KMS-11 (cell line): ENCODE measurements around the gene PACSIN2.

ENCODE experiments used
- H2AFZ ChIP-seq: fragments of 200-600 bp; sonication (generic); 2 replicates; pipeline ENCODE4 v1.6.1; 2016; ENCODE audit warnings: antibody characterized with exemption, mixed run types, low read depth
- H3K27ac ChIP-seq: fragments of 200-600 bp; sonication (generic); 2 replicates; pipeline ENCODE4 v1.6.1; 2016; ENCODE audit warnings: mild to moderate bottlenecking, mixed run types
- H3K27me3 ChIP-seq: fragments of 200-600 bp; sonication (generic); 2 replicates; pipeline ENCODE4 v1.6.1; 2017; ENCODE audit warnings: mild to moderate bottlenecking, low read depth, mixed run types, moderate library complexity; ENCODE audit not compliant: insufficient read depth
- H3K36me3 ChIP-seq: fragments of 200-600 bp; sonication (generic); 2 replicates; pipeline ENCODE4 v1.6.1; 2017; ENCODE audit warnings: mild to moderate bottlenecking, mixed run types; ENCODE audit not compliant: insufficient read depth
- H3K4me1 ChIP-seq: fragments of 200-600 bp; sonication (generic); 2 replicates; pipeline ENCODE4 v1.6.1; 2016; ENCODE audit warnings: mild to moderate bottlenecking, low read depth, mixed run types; ENCODE audit not compliant: poor library complexity, severe bottlenecking
- H3K4me2 ChIP-seq: fragments of 200-600 bp; sonication (generic); 2 replicates; pipeline ENCODE4 v1.7.0; 2016; ENCODE audit warnings: mild to moderate bottlenecking, mixed run types
- H3K4me3 ChIP-seq: fragments of 200-600 bp; sonication (generic); IDR thresholded peaks from 2 replicates; pipeline ENCODE4 v1.6.1; 2017; ENCODE audit warnings: low read depth, low read length, mixed read lengths; ENCODE audit not compliant: insufficient read depth
- H3K79me2 ChIP-seq: fragments of 200-600 bp; sonication (generic); 2 replicates; pipeline ENCODE4 v1.6.1; 2016; ENCODE audit warnings: low read depth, mixed run types; ENCODE audit not compliant: insufficient read depth
- H3K9ac ChIP-seq: fragments of 200-600 bp; sonication (generic); 2 replicates; pipeline ENCODE4 v1.6.1; 2016; ENCODE audit warnings: mild to moderate bottlenecking, mixed run types
- H4K20me1 ChIP-seq: fragments of 200-600 bp; sonication (generic); 2 replicates; pipeline ENCODE4 v1.6.1; 2016; ENCODE audit warnings: mild to moderate bottlenecking, mixed run types; ENCODE audit not compliant: insufficient read depth
- TF ChIP-seq, protein P1 (sequence below): fragments of 200-600 bp; sonication (generic); conservative IDR thresholded peaks from 2 replicates; pipeline ENCODE4 v1.6.1; 2017; ENCODE audit warnings: low read depth, mild to moderate bottlenecking, antibody characterized with exemption, low read length, moderate library complexity, mixed read lengths

PACSIN2 gene

DNA sequence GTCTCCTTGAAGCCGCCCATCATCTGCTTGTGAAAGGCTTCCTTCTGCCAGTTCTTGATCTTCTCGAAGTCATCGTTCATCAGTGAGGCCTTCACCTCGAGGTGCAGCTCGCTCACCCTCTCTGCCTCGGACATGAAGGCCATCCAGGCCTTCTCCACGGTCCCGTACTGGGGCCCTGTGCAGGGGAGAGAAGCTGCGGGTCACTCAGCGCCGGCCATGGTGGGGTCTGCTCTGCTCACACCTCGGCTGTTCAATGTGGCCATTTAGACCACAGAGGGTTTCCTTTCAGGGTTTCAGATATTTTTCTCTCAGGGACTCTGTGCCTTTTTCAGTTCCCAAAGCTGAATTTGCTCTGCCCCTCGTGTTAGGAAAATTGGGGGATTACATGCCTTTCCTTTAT is 123.9 kb downstream of the PACSIN2 start:
- H4K20me1 ChIP-seq, result no peaks in the 10 kb centered on the region
- H3K9ac ChIP-seq, result no peak overlapping the region
- H3K4me2 ChIP-seq, result no peak overlapping the region
- H3K4me3 ChIP-seq, result no peak overlapping the region
- TF ChIP-seq, protein P1, sequence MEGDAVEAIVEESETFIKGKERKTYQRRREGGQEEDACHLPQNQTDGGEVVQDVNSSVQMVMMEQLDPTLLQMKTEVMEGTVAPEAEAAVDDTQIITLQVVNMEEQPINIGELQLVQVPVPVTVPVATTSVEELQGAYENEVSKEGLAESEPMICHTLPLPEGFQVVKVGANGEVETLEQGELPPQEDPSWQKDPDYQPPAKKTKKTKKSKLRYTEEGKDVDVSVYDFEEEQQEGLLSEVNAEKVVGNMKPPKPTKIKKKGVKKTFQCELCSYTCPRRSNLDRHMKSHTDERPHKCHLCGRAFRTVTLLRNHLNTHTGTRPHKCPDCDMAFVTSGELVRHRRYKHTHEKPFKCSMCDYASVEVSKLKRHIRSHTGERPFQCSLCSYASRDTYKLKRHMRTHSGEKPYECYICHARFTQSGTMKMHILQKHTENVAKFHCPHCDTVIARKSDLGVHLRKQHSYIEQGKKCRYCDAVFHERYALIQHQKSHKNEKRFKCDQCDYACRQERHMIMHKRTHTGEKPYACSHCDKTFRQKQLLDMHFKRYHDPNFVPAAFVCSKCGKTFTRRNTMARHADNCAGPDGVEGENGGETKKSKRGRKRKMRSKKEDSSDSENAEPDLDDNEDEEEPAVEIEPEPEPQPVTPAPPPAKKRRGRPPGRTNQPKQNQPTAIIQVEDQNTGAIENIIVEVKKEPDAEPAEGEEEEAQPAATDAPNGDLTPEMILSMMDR, result no peak
- H3K36me3 ChIP-seq, result no peaks in the 10 kb centered on the region
- H3K4me1 ChIP-seq, result no peaks in the 10 kb centered on the region
- H3K27me3 ChIP-seq, result no peaks in the 10 kb centered on the region
- no peaks in the 10 kb centered on the region for H3K79me2 ChIP-seq
- no peak overlapping the region for H3K27ac ChIP-seq
- no peak overlapping the region for H2AFZ ChIP-seq

DNA sequence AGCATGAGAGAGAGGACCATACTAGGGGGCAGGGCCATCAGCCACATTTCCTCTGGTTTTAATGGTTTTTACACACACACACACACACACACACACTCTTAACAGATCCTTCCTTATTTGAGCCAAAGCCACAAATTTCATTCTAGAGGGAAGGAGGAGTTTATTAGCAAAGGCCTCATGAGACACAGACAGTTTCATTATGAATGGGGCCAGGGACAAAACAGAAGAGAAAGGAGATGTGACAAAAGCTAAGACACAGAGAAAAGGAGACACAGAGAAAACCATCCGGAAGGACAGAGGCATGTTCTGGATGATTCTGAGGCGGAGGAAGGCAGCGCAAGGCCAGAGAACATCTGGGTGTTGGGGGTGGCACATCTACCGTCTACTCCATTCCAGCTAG is 125.6 kb downstream of the PACSIN2 start:
- Histone ChIP-seq H3K4me2 (no peak overlapping the region), H3K4me3 (no peak overlapping the region), H3K27ac (no peak overlapping the region), H4K20me1 (no peaks in the 10 kb centered on the region), H3K27me3 (no peaks in the 10 kb centered on the region), H3K9ac (no peak overlapping the region), H3K36me3 (no peaks in the 10 kb centered on the region), H3K4me1 (no peaks in the 10 kb centered on the region), H2AFZ (no peak overlapping the region), H3K79me2 (no peaks in the 10 kb centered on the region)
- TF ChIP-seq, protein P1, result no peak

DNA sequence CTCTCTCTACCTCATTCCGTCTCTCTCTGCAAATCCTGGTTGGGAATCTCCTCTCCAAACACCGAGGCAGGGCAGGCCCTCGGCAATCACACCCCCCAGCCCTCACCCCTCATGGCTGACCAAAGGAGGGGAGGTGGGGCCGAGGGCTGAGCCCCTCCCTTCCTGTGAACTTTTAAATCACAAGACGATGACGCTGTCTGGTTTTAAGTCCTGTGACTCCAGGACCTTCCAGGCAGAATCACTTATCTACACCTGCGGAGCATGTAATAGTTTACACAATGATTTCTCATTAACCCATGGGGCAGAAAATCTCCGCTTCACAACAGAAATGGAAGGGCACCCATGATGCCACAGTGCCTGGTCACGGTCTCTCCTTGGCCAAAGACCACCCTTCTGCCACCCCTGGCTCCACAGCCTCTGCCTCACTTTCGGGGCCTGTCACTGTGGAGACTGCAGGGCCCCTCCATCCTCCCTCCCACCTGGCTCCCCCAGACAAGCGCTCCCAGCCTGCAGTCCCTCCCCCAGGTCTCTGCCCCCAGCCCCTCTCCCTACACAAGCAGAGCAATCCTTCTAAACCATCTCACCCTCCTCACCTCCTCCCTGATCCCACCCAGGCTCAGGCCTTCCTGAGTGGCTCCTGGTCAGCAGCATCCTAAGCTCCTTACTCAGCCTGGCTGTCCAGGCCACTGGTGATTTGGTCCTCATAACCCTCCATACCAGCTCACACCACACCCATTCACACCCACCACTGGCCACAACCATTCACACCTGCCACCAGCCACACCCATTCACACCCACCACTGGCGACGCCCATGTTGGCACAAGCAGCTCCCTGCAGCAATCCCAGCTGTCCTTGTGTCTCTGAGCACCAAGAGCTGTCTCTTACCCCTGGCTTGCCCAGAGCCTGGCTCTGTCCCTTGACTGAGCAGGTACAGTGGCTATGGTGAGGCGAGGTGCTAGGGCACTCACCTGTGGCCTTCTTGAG is 127.1 kb downstream of the PACSIN2 start:
- Histone ChIP-seq H4K20me1 (no peaks in the 10 kb centered on the region), H3K36me3 (no peaks in the 10 kb centered on the region), H3K27me3 (no peaks in the 10 kb centered on the region), H3K4me2 (no peak overlapping the region), H3K9ac (no peak overlapping the region), H3K27ac (no peak overlapping the region), H3K79me2 (no peaks in the 10 kb centered on the region), H3K4me1 (no peaks in the 10 kb centered on the region), H2AFZ (no peak overlapping the region), H3K4me3 (no peak overlapping the region)
- TF ChIP-seq, protein P1, result no peak

DNA sequence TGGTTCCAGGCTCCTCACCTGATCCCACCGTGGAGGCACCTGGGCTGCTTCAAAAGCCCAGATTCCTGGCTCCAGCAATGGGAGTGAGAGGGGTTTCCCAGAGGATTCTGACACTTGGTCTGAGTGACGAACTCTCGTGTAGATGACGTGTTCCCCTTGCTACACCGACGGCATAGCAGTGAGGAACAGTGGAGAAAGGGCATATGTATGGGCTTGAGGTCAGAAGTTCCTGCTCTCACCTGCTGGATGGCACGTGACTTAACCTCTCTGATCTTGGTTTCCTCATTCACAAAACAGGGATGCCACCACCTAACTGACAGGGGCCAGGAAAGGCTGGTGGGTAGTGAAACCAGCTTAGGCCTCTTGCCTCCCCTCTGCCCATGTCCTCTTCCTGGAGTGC is 127.8 kb downstream of the PACSIN2 start:
- no peaks in the 10 kb centered on the region for H3K4me1 ChIP-seq
- H3K79me2 ChIP-seq, result no peaks in the 10 kb centered on the region
- no peak overlapping the region for H3K4me2 ChIP-seq
- H3K27me3 ChIP-seq, result no peaks in the 10 kb centered on the region
- no peak overlapping the region for H2AFZ ChIP-seq
- H3K4me3 ChIP-seq, result no peak overlapping the region
- TF ChIP-seq, protein P1, result no peak
- H3K36me3 ChIP-seq, result no peaks in the 10 kb centered on the region
- H4K20me1 ChIP-seq, result no peaks in the 10 kb centered on the region
- no peak overlapping the region for H3K27ac ChIP-seq
- no peak overlapping the region for H3K9ac ChIP-seq
